ENCODE data around the gene ARHGDIB.

DNA sequence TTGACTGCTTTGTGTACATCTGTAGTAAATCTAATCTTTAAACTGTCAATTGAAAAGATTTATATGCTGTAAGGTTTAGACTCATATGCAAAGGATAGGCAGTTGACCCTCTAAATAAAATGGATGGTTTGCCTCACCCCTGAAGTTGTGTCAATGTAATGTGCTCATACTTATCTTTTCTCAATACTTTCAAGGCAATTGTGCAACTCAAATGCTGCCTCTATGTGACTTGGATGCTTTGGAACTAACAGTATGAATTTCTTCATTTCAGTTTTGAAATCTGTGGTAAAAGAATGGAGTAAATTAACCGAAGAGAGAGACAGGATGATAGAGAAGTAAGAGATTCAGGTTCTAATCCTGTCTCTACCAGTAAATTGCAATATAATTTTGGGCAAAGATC is 21.2 kb upstream of the ARHGDIB start:
- TF ChIP-seq POLR2AphosphoS5 (IDR thresholded peaks at IDR 0.05) = no peak
- TF ChIP-seq, protein P1, sequence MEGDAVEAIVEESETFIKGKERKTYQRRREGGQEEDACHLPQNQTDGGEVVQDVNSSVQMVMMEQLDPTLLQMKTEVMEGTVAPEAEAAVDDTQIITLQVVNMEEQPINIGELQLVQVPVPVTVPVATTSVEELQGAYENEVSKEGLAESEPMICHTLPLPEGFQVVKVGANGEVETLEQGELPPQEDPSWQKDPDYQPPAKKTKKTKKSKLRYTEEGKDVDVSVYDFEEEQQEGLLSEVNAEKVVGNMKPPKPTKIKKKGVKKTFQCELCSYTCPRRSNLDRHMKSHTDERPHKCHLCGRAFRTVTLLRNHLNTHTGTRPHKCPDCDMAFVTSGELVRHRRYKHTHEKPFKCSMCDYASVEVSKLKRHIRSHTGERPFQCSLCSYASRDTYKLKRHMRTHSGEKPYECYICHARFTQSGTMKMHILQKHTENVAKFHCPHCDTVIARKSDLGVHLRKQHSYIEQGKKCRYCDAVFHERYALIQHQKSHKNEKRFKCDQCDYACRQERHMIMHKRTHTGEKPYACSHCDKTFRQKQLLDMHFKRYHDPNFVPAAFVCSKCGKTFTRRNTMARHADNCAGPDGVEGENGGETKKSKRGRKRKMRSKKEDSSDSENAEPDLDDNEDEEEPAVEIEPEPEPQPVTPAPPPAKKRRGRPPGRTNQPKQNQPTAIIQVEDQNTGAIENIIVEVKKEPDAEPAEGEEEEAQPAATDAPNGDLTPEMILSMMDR (IDR thresholded peaks at IDR 0.05) = no peak

Data from stomach (tissue), 4 donors.